H9 (cell line): ENCODE data around the gene CCL3. TPM values are rescaled to one million over a fixed set of nuclear protein-coding genes. Genes with fewer than 3 reads are reported as not detected.

Experiments
- DNase-seq: peaks from one replicate; pipeline ENCODE4 v3.0.0-alpha.2; 2017
- H2AFZ ChIP-seq: one replicate; pipeline ENCODE4 v1.6.1; 2013; ENCODE audit warnings: mild to moderate bottlenecking, low read length, control low read depth, moderate library complexity
- H2AK5ac ChIP-seq: 2 replicates; pipeline ENCODE4 v1.6.1; 2013; ENCODE audit warnings: low read length, control low read depth, mixed read lengths; ENCODE audit not compliant: insufficient read length
- H2BK120ac ChIP-seq: one replicate; pipeline ENCODE4 v1.6.1; 2013; ENCODE audit warnings: low read depth, mild to moderate bottlenecking, low read length, control low read depth, inconsistent platforms; ENCODE audit not compliant: poor library complexity, severe bottlenecking
- H2BK12ac ChIP-seq: 2 replicates; pipeline ENCODE4 v1.6.1; 2013; ENCODE audit warnings: low read length, control low read depth, mixed read lengths, low read depth; ENCODE audit not compliant: insufficient read length
- H2BK15ac ChIP-seq: 2 replicates; pipeline ENCODE4 v1.6.1; 2013; ENCODE audit warnings: low read depth, low read length, control low read depth
- H2BK20ac ChIP-seq: one replicate; pipeline ENCODE4 v1.6.1; 2013; ENCODE audit warnings: low read depth, mild to moderate bottlenecking, low read length, control low read depth, inconsistent platforms; ENCODE audit not compliant: poor library complexity, severe bottlenecking
- H2BK5ac ChIP-seq: 2 replicates; pipeline ENCODE4 v1.6.1; 2013; ENCODE audit warnings: low read length, control low read depth, mixed read lengths; ENCODE audit not compliant: insufficient read length
- H3K14ac ChIP-seq: 2 replicates; pipeline ENCODE4 v1.6.1; 2013; ENCODE audit warnings: low read length, control low read depth; ENCODE audit not compliant: insufficient read depth
- H3K18ac ChIP-seq: 2 replicates; pipeline ENCODE4 v1.6.1; 2013; ENCODE audit warnings: low read depth, mild to moderate bottlenecking, mixed read lengths, low read length, control low read depth; ENCODE audit not compliant: insufficient read length
- H3K23ac ChIP-seq: 2 replicates; pipeline ENCODE4 v1.6.1; 2013; ENCODE audit warnings: low read length, control low read depth, mixed read lengths, low read depth; ENCODE audit not compliant: insufficient read length
- H3K23me2 ChIP-seq: 2 replicates; pipeline ENCODE4 v1.6.1; 2013; ENCODE audit warnings: low read depth, mild to moderate bottlenecking, mixed read lengths, low read length, control low read depth; ENCODE audit not compliant: insufficient read length, poor library complexity, severe bottlenecking
- H3K27ac ChIP-seq: 2 replicates; pipeline ENCODE4 v1.5.1; 2013; ENCODE audit warnings: low read length, control low read depth, mixed read lengths, low read depth; ENCODE audit not compliant: insufficient read length
- H3K27me3 ChIP-seq: 2 replicates; pipeline ENCODE4 v1.6.1; 2013; ENCODE audit warnings: low read length, control low read depth, inconsistent platforms; ENCODE audit not compliant: insufficient read depth
- H3K4ac ChIP-seq: 2 replicates; pipeline ENCODE4 v1.6.1; 2013; ENCODE audit warnings: low read depth, mild to moderate bottlenecking, control low read depth, inconsistent platforms, low read length, moderate library complexity
- H3K4me1 ChIP-seq: 2 replicates; pipeline ENCODE4 v1.6.1; 2013; ENCODE audit warnings: low read length, control low read depth, inconsistent platforms; ENCODE audit not compliant: insufficient read depth
- H3K4me2 ChIP-seq: 2 replicates; pipeline ENCODE4 v1.6.1; 2013; ENCODE audit warnings: low read length, control low read depth, mixed read lengths; ENCODE audit not compliant: insufficient read length, insufficient read depth
- H3K56ac ChIP-seq: 2 replicates; pipeline ENCODE4 v1.6.1; 2013; ENCODE audit warnings: low read depth, mild to moderate bottlenecking, mixed read lengths, low read length, control low read depth; ENCODE audit not compliant: insufficient read length
- H3K79me1 ChIP-seq: 2 replicates; pipeline ENCODE4 v1.6.1; 2013; ENCODE audit warnings: low read depth, mild to moderate bottlenecking, moderate library complexity, low read length, control low read depth, inconsistent platforms; ENCODE audit not compliant: insufficient read depth, poor library complexity, severe bottlenecking
- H3K79me2 ChIP-seq: 2 replicates; pipeline ENCODE4 v1.6.1; 2013; ENCODE audit warnings: low read length, control low read depth, inconsistent platforms; ENCODE audit not compliant: insufficient read depth
- H3K9ac ChIP-seq: 2 replicates; pipeline ENCODE4 v1.6.1; 2013; ENCODE audit warnings: low read length, control low read depth, mixed read lengths; ENCODE audit not compliant: insufficient read length; ENCODE audit errors: extremely low read depth
- H3K9me3 ChIP-seq: one replicate; pipeline ENCODE4 v1.6.1; 2013; ENCODE audit warnings: low read depth, low read length, inconsistent platforms; ENCODE audit not compliant: control insufficient read depth
- H3T11ph ChIP-seq: one replicate; pipeline ENCODE4 v1.6.1; 2013; ENCODE audit warnings: mild to moderate bottlenecking, low read length, control low read depth, inconsistent platforms
- H4K20me1 ChIP-seq: one replicate; pipeline ENCODE4 v1.6.1; 2013; ENCODE audit not compliant: control insufficient read depth, insufficient read length, insufficient read depth
- H4K5ac ChIP-seq: 2 replicates; pipeline ENCODE4 v1.6.1; 2013; ENCODE audit warnings: low read depth, mild to moderate bottlenecking, mixed read lengths, low read length, control low read depth; ENCODE audit not compliant: insufficient read length
- H4K8ac ChIP-seq: replicated peaks from 2 replicates; pipeline ENCODE4 v1.6.1; 2013; ENCODE audit warnings: low read length, control low read depth, mixed read lengths, low read depth; ENCODE audit not compliant: insufficient read length
- H4K91ac ChIP-seq: 2 replicates; pipeline ENCODE4 v1.6.1; 2013; ENCODE audit warnings: low read depth, mild to moderate bottlenecking, moderate library complexity, mixed read lengths, low read length, control low read depth; ENCODE audit not compliant: insufficient read length
- H3K27ac Mint-ChIP-seq, 3 experiments: 2 replicates in 2 of 3; 3 replicates in 1 of 3; pipeline ENCODE4 v1.8.0; 2020 to 2021; ENCODE audit warnings: mixed read lengths in 3 of 3, mild to moderate bottlenecking in 1 of 3, moderate library complexity in 1 of 3
- H3K27me3 Mint-ChIP-seq: 2 replicates; pipeline ENCODE4 v1.8.0; 2021; ENCODE audit warnings: low read depth, mild to moderate bottlenecking, moderate library complexity, mixed read lengths
- H3K36me3 Mint-ChIP-seq, 3 experiments: 2 replicates in 2 of 3; 3 replicates in 1 of 3; pipeline ENCODE4 v1.8.0; 2020 to 2021; ENCODE audit warnings: low read depth in 3 of 3, mixed read lengths in 3 of 3; ENCODE audit not compliant: insufficient read depth in 1 of 3
- H3K4me1 Mint-ChIP-seq, 2 experiments: 2 replicates each; pipeline ENCODE4 v1.8.0; 2020; ENCODE audit warnings: mixed read lengths in 2 of 2
- H3K4me3 Mint-ChIP-seq, 2 experiments: 2 replicates in 1 of 2; 3 replicates in 1 of 2; pipeline ENCODE4 v1.8.0; 2020 to 2021; ENCODE audit warnings: mild to moderate bottlenecking in 2 of 2, mixed read lengths in 2 of 2, moderate library complexity in 1 of 2
- H3K9me3 Mint-ChIP-seq, 2 experiments: 2 replicates in 1 of 2; 3 replicates in 1 of 2; pipeline ENCODE4 v1.8.0; 2020; ENCODE audit warnings: mild to moderate bottlenecking in 2 of 2, mixed read lengths in 2 of 2, moderate library complexity in 1 of 2
- CTCF ChIP-seq: fragments of 200-600 bp; sonication (generic); conservative IDR thresholded peaks from 3 replicates; pipeline ENCODE4 v1.8.0; 2021; ENCODE audit warnings: antibody characterized with exemption, mild to moderate bottlenecking
- WGBS: extraction: QIAGEN DNeasy Blood & Tissue Kit; methylation state at CpG from one replicate; pipeline ENCODE4 v1.1.7; 2013; ENCODE audit warnings: missing lambda C conversion rate, low lambda C conversion rate, mixed read lengths; ENCODE audit not compliant: insufficient read length; ENCODE audit errors: extremely low coverage; 5-methylcytosine and 5-hydroxymethylcytosine counted together
- total RNA-seq: library from RNA; stranded (reverse); gene quantifications from 2 replicates; pipeline ENCODE4 v1.2.1, GENCODE V29; 2021

Gene CCL3
- total RNA-seq, 1 experiment from 2014 or later: not detected

DNA sequence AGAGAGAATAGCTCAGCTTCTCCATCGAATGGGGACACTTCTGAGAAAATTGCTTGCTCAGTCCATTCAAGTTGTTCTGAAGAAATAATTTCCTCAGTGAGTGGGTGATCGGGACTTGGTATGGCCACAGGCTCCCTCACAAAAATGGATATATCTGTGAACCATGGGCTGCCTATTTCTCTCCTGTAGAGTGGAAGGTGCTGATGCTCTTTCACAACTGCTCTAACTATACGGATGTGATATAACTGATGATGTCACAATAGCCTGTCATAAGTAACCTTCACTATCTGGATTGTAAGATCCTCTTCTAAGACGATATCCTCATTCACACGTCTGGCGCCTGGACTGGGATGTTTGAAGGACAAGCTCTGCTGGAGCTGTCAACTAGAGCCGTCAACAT lies 30.5 kb downstream of the CCL3 start:
- no CpG with 5 or more reads among the region's 7 CpGs for WGBS
- Histone ChIP-seq H3K79me1 (no peaks in the 10 kb centered on the region), H2BK12ac (no peak overlapping the region), H3K4me2 (no peak overlapping the region), H2AFZ (no peak overlapping the region), H3K18ac (no peak overlapping the region), H3K27ac (no peak overlapping the region), H3K9me3 (no peaks in the 10 kb centered on the region), H3K56ac (no peak overlapping the region), H4K5ac (no peak overlapping the region), H2BK15ac (no peak overlapping the region), H2BK20ac (no peak overlapping the region), H3K79me2 (no peaks in the 10 kb centered on the region), H2BK5ac (no peak overlapping the region), H3K9ac (no peak overlapping the region), H3K23me2 (no peaks in the 10 kb centered on the region), H3K4ac (no peak overlapping the region), H4K91ac (no peak overlapping the region), H2AK5ac (no peak overlapping the region), H3K4me1 (no peaks in the 10 kb centered on the region), H3K14ac (no peak overlapping the region), H3K27me3 (no peaks in the 10 kb centered on the region), H3T11ph (no peak overlapping the region), H4K8ac (no peak overlapping the region), H4K20me1 (no peaks in the 10 kb centered on the region), H2BK120ac (no peak overlapping the region), H3K23ac (no peak overlapping the region)
- TF ChIP-seq CTCF: no peak
- Mint-ChIP-seq H3K27ac (no peak overlapping the region), H3K4me3 (no peak overlapping the region), H3K27me3 (peaks cover 2% of the 10 kb centered on the region; the same call in 1 of the 2 replicates), H3K9me3 (no peaks in the 10 kb centered on the region; a peak in 1 of 5 replicates), H3K36me3 (0 out of 7 replicates have a peak, but pooled peaks cover 0 to 2% (median 0%) of the 10 kb centered on the region in 3 experiments), H3K4me1 (no peaks in the 10 kb centered on the region)
- DNase-seq: no peak
